Ovary (tissue), 9 donors: ENCODE measurements around the gene POLR2E. TPM values are rescaled to one million over a fixed set of nuclear protein-coding genes. Genes with fewer than 3 reads are reported as not detected.
A peak's percentile ranks its signal among the peaks of the same experiment; 100 is the strongest.

Experiments
- DNase-seq, 5 donors: peaks; one replicate each; pipeline ENCODE4 v3.0.0-alpha.2; 2019 to 2020
- H3K27ac ChIP-seq, 2 donors: fragments of 200-600 bp; one replicate each; pipeline versions ENCODE4 v1.5.1 to v1.8.0; 2019 to 2022
- H3K27me3 ChIP-seq: fragments of 200-600 bp; one replicate; pipeline ENCODE4 v1.8.0; 2022
- H3K36me3 ChIP-seq: fragments of 200-600 bp; sonication (generic); one replicate; pipeline ENCODE4 v1.5.1; 2019
- H3K4me1 ChIP-seq: one replicate; pipeline ENCODE4 v1.8.1; 2013; ENCODE audit warnings: mild to moderate bottlenecking, moderate library complexity; ENCODE audit not compliant: insufficient read depth
- H3K4me3 ChIP-seq: fragments of 200-600 bp; sonication (generic); one replicate; pipeline ENCODE4 v1.5.1; 2017
- H3K9me3 ChIP-seq, 2 donors: fragments of 200-600 bp in 1 of 2; sonication (generic) in 1 of 2; one replicate each; pipeline versions ENCODE4 v1.5.1 to v1.8.1; 2013 to 2019; ENCODE audit warnings: mild to moderate bottlenecking in 1 of 2, moderate library complexity in 1 of 2
- CTCF ChIP-seq, 3 donors: fragments of 450-650 bp in 2 of 3; fragments of 200-600 bp in 1 of 3; IDR thresholded peaks; one replicate each; pipeline versions ENCODE4 v1.5.1 to v1.8.0; 2016 to 2022; ENCODE audit warnings: antibody characterized with exemption in 3 of 3, mild to moderate bottlenecking in 1 of 3
- EP300 ChIP-seq: sonication (generic); formaldehyde crosslinking; IDR thresholded peaks from one replicate; pipeline ENCODE4 v1.6.1; 2017; ENCODE audit warnings: antibody characterized with exemption
- POLR2A ChIP-seq: fragments of 450-650 bp; IDR thresholded peaks from one replicate; pipeline ENCODE4 v1.6.1; 2017; ENCODE audit warnings: antibody characterized with exemption, mild to moderate bottlenecking, moderate library complexity
- WGBS, 3 donors: extraction: QIAGEN DNeasy Blood & Tissue Kit in 1 of 3; methylation state at CpG; one replicate each; pipeline versions ENCODE4 v1.1.5 to v1.1.7; 2013 to 2017; 5-methylcytosine and 5-hydroxymethylcytosine counted together
- intact Hi-C, 4 donors: fragments of 100-400 bp; cut with DNase I; formaldehyde crosslinking; loops; one replicate each; pipeline versions ENCODE4 v1.11.0 to v1.15.1; 2022 to 2023
- polyA plus RNA-seq, 2 donors: library from polyadenylated mRNA; stranded (reverse); fragments of 200-250 nt in 1 of 2; fragments of 350-450 nt in 1 of 2; fragmentation: Illumina TruSeq in 1 of 2; extraction: RNeasy Lipid Tissue Mini Kit (QIAGEN cat#74804) in 1 of 2; gene quantifications; one replicate each; pipeline ENCODE4 v1.2.3, GENCODE V29; 2013 to 2014
- total RNA-seq, 7 donors: library from RNA; depleted of rRNA in 2 of 7; stranded (reverse); fragments of >200 nt in 2 of 7; fragmentation: NEBNext Ultra II Directional in 3 of 7; extraction: Animal tissue kit (Norgen Biotek cat#: 25700) in 3 of 7; gene quantifications; one replicate each; pipeline versions ENCODE4 v1.1.0 to v1.2.4, GENCODE V29; 2016 to 2023
- donor health status: DM: no; HTN: no; CAD: no; lungs with moderate emphysema.
- donor health status: DM: no; HTN: no; CAD: no.
- donor health status: Bipolar disorder and iron deficiency.
- donor health status: DM: yes; HTN: yes; CAD: no.
- donor health status: DM: no; HTN: no; CAD: no.
- donor health status: DM: yes; HTN: yes; CAD: no.

POLR2E gene
- total and polyA plus RNA-seq, 9 donors = 11.1 to 157 (median 119) TPM

DNA sequence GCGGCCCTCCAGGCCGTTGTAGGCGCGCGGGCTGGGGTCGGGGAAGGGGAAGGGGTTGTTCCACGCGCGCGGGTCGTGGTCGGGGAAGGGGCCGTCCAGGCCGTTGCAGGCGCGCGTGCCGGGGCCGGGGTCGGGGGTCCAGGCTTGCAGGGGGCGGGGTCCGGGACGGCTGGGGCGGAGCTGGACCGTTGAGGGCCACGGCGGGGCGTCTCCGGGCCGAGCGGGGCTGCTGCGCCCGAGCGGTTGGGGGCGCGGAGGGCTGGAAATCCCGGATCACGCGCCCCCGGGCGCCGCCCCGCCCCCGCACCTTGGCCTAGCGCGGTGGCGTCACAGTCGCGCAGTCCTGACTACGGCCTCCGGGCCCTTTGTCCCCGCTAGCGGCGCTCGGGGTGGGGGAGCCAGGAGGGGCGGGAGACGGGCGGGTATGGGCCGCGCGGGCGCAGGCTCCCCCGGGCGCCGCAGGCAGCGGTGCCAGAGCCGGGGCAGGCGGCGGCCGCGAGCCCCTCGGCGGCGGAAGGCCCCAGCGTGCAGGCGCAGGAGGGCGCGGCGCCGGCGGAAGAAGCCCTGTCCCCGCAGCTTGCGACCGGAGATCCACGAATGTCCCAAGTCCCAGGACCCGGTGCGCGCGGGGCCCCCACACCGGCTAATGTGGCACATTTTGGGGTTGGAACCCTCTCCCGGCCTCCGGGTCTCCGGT lies 9.3 kb upstream of the POLR2E start:
- peaks cover 25% of the 10 kb centered on the region for H3K4me1 ChIP-seq
- no peak for TF ChIP-seq CTCF (IDR thresholded peaks at IDR 0.05)
- no peak for TF ChIP-seq EP300
- TF ChIP-seq POLR2A = no peak
- peak; percentile 71 to 83 (median 81) for DNase-seq
- no peaks in the 10 kb centered on the region for H3K9me3 ChIP-seq
- intact Hi-C loops = loop anchor here in 3 of 4 donors (5.0 to 10.0 kb wide), 3 partner anchors 68 to 180 kb away; partner anchors contain the start of genes ARID3A (in 1 of the 3), RNU6-2 (in 1 of the 3), SBNO2 (in 1 of the 3) and TMEM259 (in 1 of the 3)
- H3K27me3 ChIP-seq = no peaks in the 10 kb centered on the region
- no peaks in the 10 kb centered on the region for H3K36me3 ChIP-seq
- H3K4me3 ChIP-seq = peak overlapping the region; percentile 84
- H3K27ac ChIP-seq = peak overlapping the region; percentile 91 to 97
- WGBS, 3 donors = 0% methylated on average over 14 to 93 of the region's 93 CpGs

- intact Hi-C loops = loop anchor here in 3 of 4 donors (5.0 to 10.0 kb wide), 3 partner anchors 68 to 179 kb away; partner anchors contain the start of genes ARID3A (in 1 of the 3), RNU6-2 (in 1 of the 3), SBNO2 (in 1 of the 3) and TMEM259 (in 1 of the 3)
- 0 to 1% (median 0%) methylated on average over 31 to 75 of the region's 75 CpGs for WGBS, 3 donors
- H3K27me3 ChIP-seq = no peaks in the 10 kb centered on the region
- H3K4me1 ChIP-seq = peaks cover 27% of the 10 kb centered on the region
- H3K36me3 ChIP-seq = no peaks in the 10 kb centered on the region
- peak; percentile 78 for TF ChIP-seq POLR2A
- TF ChIP-seq EP300 = no peak
- peak; percentile 99 for DNase-seq
- no peaks in the 10 kb centered on the region for H3K9me3 ChIP-seq
- H3K4me3 ChIP-seq = peak within 1 kb of the TSS; percentile 84
- H3K27ac ChIP-seq = peak within 1 kb of the TSS; percentile 91 to 97
Observed at GRCh38 chr19:1103708-1104310, 8.6 kb upstream of the POLR2E start, which contains the start of gene GPX4. TSS of gene GPX4 (plus strand) at chr19:1103994. CDS start at chr19:1104044, 50 bp downstream.

DNA sequence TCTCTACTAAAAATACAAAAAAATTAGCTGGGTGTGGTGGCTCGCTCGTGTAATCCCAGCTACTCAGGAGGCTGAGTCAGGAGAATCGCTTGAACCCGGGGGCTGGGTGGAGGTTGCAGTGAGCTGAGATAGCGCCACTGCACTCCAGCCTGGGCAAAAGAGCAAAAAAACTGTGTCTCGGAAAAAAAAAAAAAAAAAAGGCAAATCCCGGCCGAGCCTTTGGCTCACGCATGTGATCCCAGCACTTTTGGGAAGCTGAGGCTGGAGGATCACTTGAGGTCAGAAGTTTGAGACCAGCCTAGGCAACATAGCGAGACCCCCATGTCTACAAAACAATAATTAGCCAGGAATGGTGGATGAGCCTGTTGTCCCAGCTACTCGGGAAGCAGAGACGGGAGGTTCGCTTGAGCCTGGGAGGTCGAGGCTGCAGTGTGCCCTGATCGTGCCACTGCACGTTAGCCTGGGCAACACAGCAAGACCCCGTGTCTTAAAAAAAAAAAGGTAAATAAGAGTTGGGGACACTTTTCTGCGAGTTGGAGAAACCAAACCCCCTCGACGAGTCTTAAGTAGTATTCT lies 8.0 kb upstream of the POLR2E start:
- Histone ChIP-seq H3K27me3 (no peaks in the 10 kb centered on the region), H3K36me3 (no peaks in the 10 kb centered on the region), H3K4me1 (peaks cover 29% of the 10 kb centered on the region), H3K9me3 (no peaks in the 10 kb centered on the region), H3K27ac (peak overlapping the region; percentile 84 to 88), H3K4me3 (peak overlapping the region; percentile 34)
- WGBS, 3 donors = 22 to 27% (median 27%) methylated on average over 20 of the region's 20 CpGs
- TF ChIP-seq EP300 (no peak), CTCF (IDR thresholded peaks at IDR 0.05) (no peak), POLR2A (no peak)
- DNase-seq = peak in 1 of 5 donors; percentile 41
- intact Hi-C loops = loop anchor here in 3 of 4 donors (5.0 to 10.0 kb wide), 3 partner anchors 69 to 178 kb away; partner anchors contain the start of genes ARID3A (in 1 of the 3), RNU6-2 (in 1 of the 3), SBNO2 (in 1 of the 3) and TMEM259 (in 1 of the 3)

DNA sequence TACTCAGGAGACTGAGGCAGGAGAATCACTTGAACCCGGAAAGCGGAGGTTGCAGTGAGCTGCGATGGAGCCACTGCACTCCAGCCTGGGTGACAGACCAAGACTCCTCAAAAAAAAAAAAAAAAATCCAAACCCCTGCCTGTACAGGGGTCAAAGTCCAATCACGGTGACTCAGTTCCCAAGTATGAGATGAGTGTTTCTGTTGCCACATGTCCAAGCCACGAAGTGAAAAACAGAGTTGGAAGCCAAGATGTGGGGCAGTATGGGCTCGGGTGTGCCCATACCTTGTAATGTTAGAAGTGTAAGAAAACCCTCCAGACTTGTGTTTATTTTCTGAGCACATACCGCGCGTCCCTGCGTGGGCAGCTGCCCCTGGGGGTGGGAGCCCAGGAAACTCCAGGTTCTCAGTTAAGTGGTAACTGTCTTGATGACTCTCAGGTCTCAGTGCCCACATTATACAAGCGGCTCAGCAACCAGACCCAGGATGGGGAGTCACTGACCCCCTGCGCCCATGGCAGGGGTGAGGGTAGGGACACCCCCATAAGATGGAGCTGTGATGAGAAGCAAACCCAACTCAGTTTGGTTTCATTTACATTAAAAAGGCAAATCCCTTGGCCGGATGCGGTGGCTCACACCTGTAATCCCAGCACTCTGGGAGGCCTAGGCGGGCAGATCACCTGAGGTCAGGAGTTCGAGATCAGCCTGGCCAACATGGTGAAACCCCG lies 7.4 kb upstream of the POLR2E start:
- peak; percentile 52 to 83 (median 67) for DNase-seq
- no peak overlapping the region for H3K4me3 ChIP-seq
- no peaks in the 10 kb centered on the region for H3K9me3 ChIP-seq
- no peak for TF ChIP-seq POLR2A
- no peak for TF ChIP-seq CTCF (IDR thresholded peaks at IDR 0.05)
- TF ChIP-seq EP300 = peak; percentile 43
- H3K27me3 ChIP-seq = no peaks in the 10 kb centered on the region
- no peaks in the 10 kb centered on the region for H3K36me3 ChIP-seq
- H3K27ac ChIP-seq = peak overlapping the region; percentile 84 to 88
- intact Hi-C loops = loop anchor here in 3 of 4 donors (5.0 to 10.0 kb wide), 3 partner anchors 70 to 178 kb away; partner anchors contain the start of genes ARID3A (in 1 of the 3), RNU6-2 (in 1 of the 3), SBNO2 (in 1 of the 3) and TMEM259 (in 1 of the 3)
- 33 to 40% (median 37%) methylated on average over 17 of the region's 17 CpGs for WGBS, 3 donors
- H3K4me1 ChIP-seq = peaks cover 31% of the 10 kb centered on the region
